Measurements from ENCODE around the gene CAPS2. TPM values are rescaled to one million over a fixed set of nuclear protein-coding genes. Genes with fewer than 3 reads are reported as not detected.

Gene CAPS2
- total RNA-seq, 1 experiment from 2014 or later = 18.3 TPM

GRCh38 chr12:75227132-75227531, 103.0 kb downstream of the CAPS2 start:
- Histone ChIP-seq H3K4me3 (replicated peaks in 1 of 2; ENCODE audit: low read depth in 1 of 2, low read length in 2 of 2) (no peak overlapping the region), H3K27me3 (ENCODE audit: insufficient read depth, low read length) (no peaks in the 10 kb centered on the region), H2AFZ (ENCODE audit: low read depth, low read length, poor library complexity, severe bottlenecking) (peak overlapping the region; percentile 79), H3K36me3 (ENCODE audit: control insufficient read depth in 1 of 2, insufficient read depth in 2 of 2, low read length in 2 of 2) (no peaks in the 10 kb centered on the region), H3K9ac (ENCODE audit: low read length) (no peak overlapping the region), H3K27ac (ENCODE audit: low read depth, low read length) (no peak overlapping the region), H4K20me1 (ENCODE audit: insufficient read depth) (no peaks in the 10 kb centered on the region), H3K4me1 (ENCODE audit: control insufficient read depth in 1 of 2, insufficient read depth in 2 of 2, low read length in 2 of 2) (no peaks in the 10 kb centered on the region), H3K79me2 (ENCODE audit: insufficient read depth, low read length) (no peaks in the 10 kb centered on the region), H3K4me2 (ENCODE audit: low read length) (no peak overlapping the region), H3K9me2 (ENCODE audit: insufficient read depth) (no peaks in the 10 kb centered on the region), H3K9me3 (ENCODE audit: control insufficient read depth in 1 of 2, insufficient read depth in 1 of 2, low read depth in 1 of 2, low read length in 2 of 2) (no peaks in the 10 kb centered on the region)
- no peak for DNase-seq (ENCODE audit: low read depth, low spot score)
- POLR2A ChIA-PET = no interaction called here
- BruUV-seq (replicated peaks) = no TSS peak
- CTCF ChIA-PET = no interaction called here
- no peak for TF ChIP-seq JUND (IDR thresholded peaks at IDR 0.05)
- TF ChIP-seq CBX3 (IDR thresholded peaks at IDR 0.05; ENCODE audit: low read depth) = no peak
- TF ChIP-seq YY1 (IDR thresholded peaks at IDR 0.05; ENCODE audit: extremely low read depth, insufficient replicate concordance, low read depth, low read length) = no peak
- TF ChIP-seq POLR2AphosphoS5 (IDR thresholded peaks at IDR 0.05; ENCODE audit: low read depth, low read length) = no peak
- TF ChIP-seq, protein P1, sequence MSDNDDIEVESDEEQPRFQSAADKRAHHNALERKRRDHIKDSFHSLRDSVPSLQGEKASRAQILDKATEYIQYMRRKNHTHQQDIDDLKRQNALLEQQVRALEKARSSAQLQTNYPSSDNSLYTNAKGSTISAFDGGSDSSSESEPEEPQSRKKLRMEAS (IDR thresholded peaks at IDR 0.05) = no peak
- no peak for TF ChIP-seq SIN3A (IDR thresholded peaks at IDR 0.05; ENCODE audit: low read depth)
- TF ChIP-seq REST (IDR thresholded peaks at IDR 0.05; ENCODE audit: low read depth) = no peak
- TF ChIP-seq FOSL1 (IDR thresholded peaks at IDR 0.05; ENCODE audit: low read depth) = no peak
- no peak for TF ChIP-seq SRF (IDR thresholded peaks at IDR 0.05; ENCODE audit: low read depth)
- no peak for TF ChIP-seq ZBTB33 (IDR thresholded peaks at IDR 0.05; ENCODE audit: extremely low read depth, insufficient replicate concordance, low read length)
- no peak for TF ChIP-seq RAD21 (IDR thresholded peaks at IDR 0.05; ENCODE audit: low read depth)
- TF ChIP-seq POLR2A (IDR thresholded peaks at IDR 0.05; ENCODE audit: borderline replicate concordance, extremely low read depth, insufficient read depth, insufficient read length) = no peak
- RAD21 ChIA-PET (ENCODE audit: low non-redundant PET in 1 of 2, low total read pairs in 2 of 2, uncharacterized antibody in 2 of 2, unreplicated experiment in 2 of 2) = no interaction called here
- intact Hi-C loops (cut with micrococcal nuclease) = no loop called here
- ATAC-seq = no peak

Other genes with a start within 250 kb of the CAPS2 start
- not detected for gene KCNC2, start 120.5 kb downstream of the CAPS2 start, total RNA-seq (2021; ENCODE audit: unreplicated experiment)
- gene GLIPR1L1, start 4.3 kb upstream of the CAPS2 start, total RNA-seq (2021; ENCODE audit: unreplicated experiment) = not detected
- gene GLIPR1L2, start 60.8 kb upstream of the CAPS2 start, total RNA-seq (2021; ENCODE audit: unreplicated experiment) = 0.44 TPM
- gene GLIPR1, start 150.4 kb upstream of the CAPS2 start, total RNA-seq (2021; ENCODE audit: unreplicated experiment) = 0.39 TPM
- 192 TPM for gene KRR1, start 181.3 kb upstream of the CAPS2 start, total RNA-seq (2021; ENCODE audit: unreplicated experiment)